Astrocyte (in vitro differentiated cells and primary cell): Measurements from ENCODE around the gene ZNF33A.
"Not testable (repeated sequence)": the region's sequence is repeated elsewhere in the genome, so short reads cannot be mapped to it uniquely, and the experiment has no call there.

Experiments used
- CTCF ChIP-seq: IDR thresholded peaks from 2 replicates; pipeline ENCODE4 v1.5.1; 2011; ENCODE audit warnings: low read depth, mild to moderate bottlenecking, inconsistent platforms, low read length, moderate library complexity; ENCODE audit not compliant: insufficient read depth
- EZH2 ChIP-seq: IDR thresholded peaks from 2 replicates; pipeline ENCODE4 v1.6.1; 2012; ENCODE audit warnings: mild to moderate bottlenecking, low read length, inconsistent platforms; ENCODE audit not compliant: insufficient read depth

GRCh38 chr10:38000474-38000873, 10.0 kb upstream of the ZNF33A start:
- TF ChIP-seq CTCF, EZH2: not testable (repeated sequence)
